GM19351 (cell line): Measurements from ENCODE around the gene CLCA1.

ENCODE experiments used
- ATAC-seq: cut with Tn5 transposase; IDR thresholded peaks from one replicate; pipeline ENCODE4 v1.9.1; 2021; ENCODE audit warnings: mild to moderate bottlenecking, moderate library complexity; ENCODE audit not compliant: unreplicated experiment

Gene CLCA1

GRCh38 chr1:86503406-86504136 lies 34.8 kb downstream of the CLCA1 start:
- no peak for ATAC-seq

- ATAC-seq = no peak
Measured at GRCh38 chr1:86504137-86504479, 35.4 kb downstream of the CLCA1 start.

GRCh38 chr1:86504895-86505563 lies 36.3 kb downstream of the CLCA1 start:
- no peak for ATAC-seq

GRCh38 chr1:86505564-86505902 lies 36.8 kb downstream of the CLCA1 start:
- no peak for ATAC-seq

GRCh38 chr1:86507935-86508582 lies 39.3 kb downstream of the CLCA1 start:
- ATAC-seq = peak; percentile 78

GRCh38 chr1:86508583-86508969 lies 39.8 kb downstream of the CLCA1 start:
- no peak for ATAC-seq

- no peak for ATAC-seq
Measured at GRCh38 chr1:86515597-86515996, 46.9 kb downstream of the CLCA1 start.

GRCh38 chr1:86516335-86516734 lies 47.6 kb downstream of the CLCA1 start:
- no peak for ATAC-seq

GRCh38 chr1:86517336-86517735 lies 48.6 kb downstream of the CLCA1 start:
- no peak for ATAC-seq

GRCh38 chr1:86520789-86521521 lies 52.2 kb downstream of the CLCA1 start:
- ATAC-seq = no peak

- ATAC-seq = no peak
Measured at GRCh38 chr1:86521522-86521891, 52.8 kb downstream of the CLCA1 start.

GRCh38 chr1:86522240-86522639 lies 53.5 kb downstream of the CLCA1 start:
- no peak for ATAC-seq

GRCh38 chr1:86523670-86524354 lies 55.1 kb downstream of the CLCA1 start:
- ATAC-seq = no peak

- no peak for ATAC-seq
Measured at GRCh38 chr1:86527306-86527705, 58.6 kb downstream of the CLCA1 start.

- no peak for ATAC-seq
Measured at GRCh38 chr1:86530211-86530845, 61.6 kb downstream of the CLCA1 start.

GRCh38 chr1:86537928-86538695 lies 69.4 kb downstream of the CLCA1 start:
- no peak for ATAC-seq

GRCh38 chr1:86538775-86539174 lies 70.0 kb downstream of the CLCA1 start:
- ATAC-seq = no peak

- no peak for ATAC-seq
Measured at GRCh38 chr1:86541859-86542258, 73.1 kb downstream of the CLCA1 start.

GRCh38 chr1:86542631-86543030 lies 73.9 kb downstream of the CLCA1 start:
- ATAC-seq = no peak

GRCh38 chr1:86546787-86547221 lies 78.1 kb downstream of the CLCA1 start, which contains the start of gene CLCA4:
Gene CLCA4, plus strand, starts transcription at chr1:86547078. Its CDS starts 42 bp downstream, at chr1:86547120.
- no peak for ATAC-seq
